SU-DHL-6 (cell line): Measurements from ENCODE around the gene CDKAL1.

ENCODE experiments used
- H2AFZ ChIP-seq: fragments of 200-600 bp; sonication (generic); 2 replicates; pipeline ENCODE4 v1.6.1; 2014; ENCODE audit warnings: low read depth, mild to moderate bottlenecking, moderate library complexity, mixed read lengths, antibody characterized with exemption, low read length; ENCODE audit not compliant: severe bottlenecking
- H3F3A ChIP-seq: fragments of 200-600 bp; shearing (Covaris generic); 2 replicates; pipeline ENCODE4 v1.6.0; 2016; ENCODE audit warnings: antibody characterized with exemption, mild to moderate bottlenecking; ENCODE audit not compliant: insufficient read depth
- H3K27ac ChIP-seq: fragments of 200-600 bp; sonication (generic); 2 replicates; pipeline ENCODE4 v1.5.1; 2016; ENCODE audit warnings: low read depth, mild to moderate bottlenecking, low read length, moderate library complexity, mixed read lengths
- H3K27me3 ChIP-seq: fragments of 200-600 bp; sonication (generic), shearing (Covaris generic); 2 replicates; pipeline ENCODE4 v1.6.0; 2014; ENCODE audit warnings: mild to moderate bottlenecking, low read length
- H3K36me3 ChIP-seq: fragments of 200-600 bp; sonication (generic); 2 replicates; pipeline ENCODE4 v1.6.1; 2014; ENCODE audit warnings: mild to moderate bottlenecking, low read length, mixed read lengths
- H3K4me2 ChIP-seq: fragments of 300-600, 200-600 bp; shearing (Covaris generic), sonication (generic); 2 replicates; pipeline ENCODE4 v1.6.0; 2014; ENCODE audit warnings: low read length, low read depth, mild to moderate bottlenecking; ENCODE audit not compliant: poor library complexity, severe bottlenecking
- H3K4me3 ChIP-seq: fragments of 200-600 bp; sonication (generic); 2 replicates; pipeline ENCODE4 v1.5.1; 2014; ENCODE audit warnings: antibody characterized with exemption, low read length, mild to moderate bottlenecking, mixed read lengths; ENCODE audit not compliant: insufficient read depth, poor library complexity, severe bottlenecking
- H3K79me2 ChIP-seq: fragments of 200-600 bp; sonication (generic); 2 replicates; pipeline ENCODE4 v1.6.1; 2014; ENCODE audit warnings: mild to moderate bottlenecking, low read length, moderate library complexity; ENCODE audit not compliant: insufficient read depth
- H3K9ac ChIP-seq: fragments of 200-600 bp; sonication (generic); 2 replicates; pipeline ENCODE4 v1.7.0; 2014; ENCODE audit warnings: mild to moderate bottlenecking, low read length
- H3K9me2 ChIP-seq: fragments of 200-600 bp; sonication (generic); replicated peaks from 2 replicates; pipeline ENCODE4 v1.6.1; 2014; ENCODE audit warnings: low read length; ENCODE audit not compliant: insufficient read depth
- H3K9me3 ChIP-seq: fragments of 200-600 bp; sonication (generic); 2 replicates; pipeline ENCODE4 v1.6.1; 2014; ENCODE audit warnings: low read length, mixed read lengths; ENCODE audit not compliant: insufficient read depth
- H4K20me1 ChIP-seq: fragments of 200-600 bp; sonication (generic); 2 replicates; pipeline ENCODE4 v1.6.1; 2014; ENCODE audit warnings: low read depth, mild to moderate bottlenecking, antibody characterized with exemption, low read length, moderate library complexity, mixed read lengths
- CTCF ChIP-seq: fragments of 200-600 bp; sonication (generic); IDR thresholded peaks from one replicate; pipeline ENCODE4 v1.5.1; 2017; ENCODE audit warnings: antibody characterized with exemption, mild to moderate bottlenecking, low read length, moderate library complexity; ENCODE audit not compliant: insufficient read depth, poor library complexity, severe bottlenecking
- EZH2phosphoT487 ChIP-seq: fragments of 200-600 bp; sonication (generic), shearing (Covaris generic); conservative IDR thresholded peaks from 2 replicates; pipeline ENCODE4 v1.6.1; 2018; ENCODE audit warnings: mild to moderate bottlenecking, antibody characterized with exemption, low read length, moderate library complexity, mixed read lengths

CDKAL1 gene

GRCh38 chr6:21265034-21265729 lies 730.9 kb downstream of the CDKAL1 start:
- Histone ChIP-seq H3F3A (no peaks in the 10 kb centered on the region), H3K9me3 (no peaks in the 10 kb centered on the region), H4K20me1 (no peaks in the 10 kb centered on the region), H3K4me2 (no peak overlapping the region), H3K27me3 (no peaks in the 10 kb centered on the region), H2AFZ (no peak overlapping the region), H3K4me3 (no peak overlapping the region), H3K27ac (no peak overlapping the region), H3K9me2 (no peaks in the 10 kb centered on the region), H3K9ac (no peak overlapping the region), H3K79me2 (no peaks in the 10 kb centered on the region), H3K36me3 (no peaks in the 10 kb centered on the region)
- TF ChIP-seq EZH2phosphoT487 (no peak), CTCF (no peak)

- no peak overlapping the region for H3K9ac ChIP-seq
- H3K4me2 ChIP-seq = no peak overlapping the region
Measured at GRCh38 chr6:21265730-21266044, 731.4 kb downstream of the CDKAL1 start.

GRCh38 chr6:21270636-21271201 lies 736.5 kb downstream of the CDKAL1 start:
- Histone ChIP-seq H3K27me3 (no peaks in the 10 kb centered on the region), H3K27ac (no peak overlapping the region), H2AFZ (no peak overlapping the region), H3K9me3 (no peaks in the 10 kb centered on the region; the same call in 1 of the 2 replicates), H4K20me1 (no peaks in the 10 kb centered on the region), H3K9ac (no peak overlapping the region), H3K36me3 (no peaks in the 10 kb centered on the region), H3K9me2 (no peaks in the 10 kb centered on the region), H3F3A (no peaks in the 10 kb centered on the region), H3K79me2 (no peaks in the 10 kb centered on the region), H3K4me3 (no peak overlapping the region), H3K4me2 (no peak overlapping the region)
- TF ChIP-seq CTCF (no peak), EZH2phosphoT487 (no peak)

More at GRCh38 chr6:21265730-21266044, 731.4 kb downstream of the CDKAL1 start:
- no peak overlapping the region for H3K27ac ChIP-seq
- H3K36me3 ChIP-seq = no peaks in the 10 kb centered on the region
- H3K9me3 ChIP-seq = no peaks in the 10 kb centered on the region
- no peak overlapping the region for H2AFZ ChIP-seq
- no peak overlapping the region for H3K4me3 ChIP-seq
- no peaks in the 10 kb centered on the region for H3K79me2 ChIP-seq
- no peak for TF ChIP-seq EZH2phosphoT487
- H3K9me2 ChIP-seq = no peaks in the 10 kb centered on the region
- no peaks in the 10 kb centered on the region for H3F3A ChIP-seq
- H4K20me1 ChIP-seq = no peaks in the 10 kb centered on the region
- no peaks in the 10 kb centered on the region for H3K27me3 ChIP-seq
